ENCODE measurements around the gene PHACTR2. TPM values are rescaled to one million over a fixed set of nuclear protein-coding genes. Genes with fewer than 3 reads are reported as not detected.
A peak's percentile ranks its signal among the peaks of the same experiment; 100 is the strongest.

PHACTR2 gene
- total RNA-seq, 1 experiment from 2014 or later: 27.6 TPM

DNA sequence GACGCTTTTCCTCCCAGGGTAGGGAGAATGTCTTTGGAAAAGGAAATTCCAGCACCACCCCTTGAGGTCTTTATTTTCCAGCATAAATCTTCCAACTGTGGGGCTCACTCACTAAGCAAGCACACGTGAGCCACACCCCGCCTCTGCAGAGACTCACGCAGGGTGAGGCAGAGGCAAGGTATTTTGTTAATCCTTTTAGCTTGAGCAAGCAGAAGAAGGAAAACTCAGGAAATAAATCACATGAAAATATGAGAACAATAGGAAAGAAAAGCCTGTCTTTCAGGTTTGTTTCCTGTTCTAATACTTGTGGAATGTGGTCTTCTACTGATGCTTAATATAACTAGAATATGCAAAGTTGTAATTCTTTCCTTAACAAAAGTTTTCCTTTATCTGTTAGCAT lies 4.1 kb upstream of the PHACTR2 start:
- Histone ChIP-seq H3K4me3 (replicated peaks in 1 of 2; ENCODE audit: low read depth in 1 of 2, low read length in 2 of 2) (peak overlapping the region; percentile 13 to 54), H3K27ac (ENCODE audit: low read depth, low read length) (peak overlapping the region; percentile 75), H4K20me1 (ENCODE audit: insufficient read depth) (no peaks in the 10 kb centered on the region), H3K9ac (ENCODE audit: low read length) (peak overlapping the region; percentile 57), H3K4me1 (ENCODE audit: control insufficient read depth in 1 of 2, insufficient read depth in 2 of 2, low read length in 2 of 2) (peaks cover 45 to 57% of the 10 kb centered on the region in 2 experiments), H3K27me3 (ENCODE audit: insufficient read depth, low read length) (no peaks in the 10 kb centered on the region), H3K9me2 (ENCODE audit: insufficient read depth) (no peaks in the 10 kb centered on the region), H3K4me2 (ENCODE audit: low read length) (peak overlapping the region; percentile 92), H2AFZ (ENCODE audit: low read depth, low read length, poor library complexity, severe bottlenecking) (peak overlapping the region; percentile 86), H3K36me3 (ENCODE audit: control insufficient read depth in 1 of 2, insufficient read depth in 2 of 2, low read length in 2 of 2) (no peaks in the 10 kb centered on the region), H3K9me3 (ENCODE audit: control insufficient read depth in 1 of 2, insufficient read depth in 1 of 2, low read depth in 1 of 2, low read length in 2 of 2) (no peaks in the 10 kb centered on the region), H3K79me2 (ENCODE audit: insufficient read depth, low read length) (peaks cover 2% of the 10 kb centered on the region)
- DNase-seq (ENCODE audit: low read depth, low spot score) (peak; percentile 68), ATAC-seq (peak; percentile 61)
- BruUV-seq (replicated peaks): no TSS peak
- ChIA-PET CTCF (no interaction called here), POLR2A (no interaction called here), RAD21 (ENCODE audit: low non-redundant PET in 1 of 2, low total read pairs in 2 of 2, uncharacterized antibody in 2 of 2, unreplicated experiment in 2 of 2) (no interaction called here)
- intact Hi-C loops (cut with micrococcal nuclease): loop anchor here (5.0 kb wide), 1 partner anchor 339 kb away; no protein-coding TSS in a partner anchor
- TF ChIP-seq ZNF274 (IDR thresholded peaks at IDR 0.05; ENCODE audit: low read depth, low read length) (no peak), EGR1 (IDR thresholded peaks at IDR 0.05; ENCODE audit: low read depth) (0 out of 2 replicates have a peak, but pooled peaks have one; percentile 28), SIN3A (IDR thresholded peaks at IDR 0.05; ENCODE audit: low read depth) (peak; percentile 58; the same call in 1 of the 2 replicates), RAD21 (IDR thresholded peaks at IDR 0.05; ENCODE audit: low read depth) (no peak), YY1 (IDR thresholded peaks at IDR 0.05; ENCODE audit: extremely low read depth, insufficient replicate concordance, low read depth, low read length) (no peak), POLR2AphosphoS5 (IDR thresholded peaks at IDR 0.05; ENCODE audit: low read depth, low read length) (no peak), ELF1 (IDR thresholded peaks at IDR 0.05; ENCODE audit: borderline replicate concordance, low read depth) (no peak), SP1 (IDR thresholded peaks at IDR 0.05; ENCODE audit: low read depth) (peak; percentile 82), CBX3 (IDR thresholded peaks at IDR 0.05; ENCODE audit: low read depth) (peak; percentile 73; the same call in 1 of the 2 replicates), EZH2phosphoT487 (IDR thresholded peaks at IDR 0.05; ENCODE audit: borderline replicate concordance) (no peak), CEBPB (IDR thresholded peaks at IDR 0.05; ENCODE audit: low read depth) (peak; percentile 75), JUND (IDR thresholded peaks at IDR 0.05) (peak; percentile 64), ZFX (IDR thresholded peaks at IDR 0.05) (no peak), TCF7L2 (IDR thresholded peaks at IDR 0.05; ENCODE audit: borderline replicate concordance, extremely low read depth, insufficient read depth, insufficient read length) (no peak), EZH2 (IDR thresholded peaks at IDR 0.05) (no peak), FOSL1 (IDR thresholded peaks at IDR 0.05; ENCODE audit: low read depth) (peak; percentile 67), POLR2A (IDR thresholded peaks at IDR 0.05; ENCODE audit: borderline replicate concordance, extremely low read depth, insufficient read depth, insufficient read length) (no peak)
- TF ChIP-seq, protein P1, sequence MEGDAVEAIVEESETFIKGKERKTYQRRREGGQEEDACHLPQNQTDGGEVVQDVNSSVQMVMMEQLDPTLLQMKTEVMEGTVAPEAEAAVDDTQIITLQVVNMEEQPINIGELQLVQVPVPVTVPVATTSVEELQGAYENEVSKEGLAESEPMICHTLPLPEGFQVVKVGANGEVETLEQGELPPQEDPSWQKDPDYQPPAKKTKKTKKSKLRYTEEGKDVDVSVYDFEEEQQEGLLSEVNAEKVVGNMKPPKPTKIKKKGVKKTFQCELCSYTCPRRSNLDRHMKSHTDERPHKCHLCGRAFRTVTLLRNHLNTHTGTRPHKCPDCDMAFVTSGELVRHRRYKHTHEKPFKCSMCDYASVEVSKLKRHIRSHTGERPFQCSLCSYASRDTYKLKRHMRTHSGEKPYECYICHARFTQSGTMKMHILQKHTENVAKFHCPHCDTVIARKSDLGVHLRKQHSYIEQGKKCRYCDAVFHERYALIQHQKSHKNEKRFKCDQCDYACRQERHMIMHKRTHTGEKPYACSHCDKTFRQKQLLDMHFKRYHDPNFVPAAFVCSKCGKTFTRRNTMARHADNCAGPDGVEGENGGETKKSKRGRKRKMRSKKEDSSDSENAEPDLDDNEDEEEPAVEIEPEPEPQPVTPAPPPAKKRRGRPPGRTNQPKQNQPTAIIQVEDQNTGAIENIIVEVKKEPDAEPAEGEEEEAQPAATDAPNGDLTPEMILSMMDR (IDR thresholded peaks at IDR 0.05 in 2 of 3, conservative IDR thresholded peaks at IDR 0.05 in 1 of 3; ENCODE audit: borderline replicate concordance in 1 of 3, insufficient read depth in 1 of 3, low read depth in 2 of 3, low read length in 2 of 3): no peak
- TF ChIP-seq, protein P2, sequence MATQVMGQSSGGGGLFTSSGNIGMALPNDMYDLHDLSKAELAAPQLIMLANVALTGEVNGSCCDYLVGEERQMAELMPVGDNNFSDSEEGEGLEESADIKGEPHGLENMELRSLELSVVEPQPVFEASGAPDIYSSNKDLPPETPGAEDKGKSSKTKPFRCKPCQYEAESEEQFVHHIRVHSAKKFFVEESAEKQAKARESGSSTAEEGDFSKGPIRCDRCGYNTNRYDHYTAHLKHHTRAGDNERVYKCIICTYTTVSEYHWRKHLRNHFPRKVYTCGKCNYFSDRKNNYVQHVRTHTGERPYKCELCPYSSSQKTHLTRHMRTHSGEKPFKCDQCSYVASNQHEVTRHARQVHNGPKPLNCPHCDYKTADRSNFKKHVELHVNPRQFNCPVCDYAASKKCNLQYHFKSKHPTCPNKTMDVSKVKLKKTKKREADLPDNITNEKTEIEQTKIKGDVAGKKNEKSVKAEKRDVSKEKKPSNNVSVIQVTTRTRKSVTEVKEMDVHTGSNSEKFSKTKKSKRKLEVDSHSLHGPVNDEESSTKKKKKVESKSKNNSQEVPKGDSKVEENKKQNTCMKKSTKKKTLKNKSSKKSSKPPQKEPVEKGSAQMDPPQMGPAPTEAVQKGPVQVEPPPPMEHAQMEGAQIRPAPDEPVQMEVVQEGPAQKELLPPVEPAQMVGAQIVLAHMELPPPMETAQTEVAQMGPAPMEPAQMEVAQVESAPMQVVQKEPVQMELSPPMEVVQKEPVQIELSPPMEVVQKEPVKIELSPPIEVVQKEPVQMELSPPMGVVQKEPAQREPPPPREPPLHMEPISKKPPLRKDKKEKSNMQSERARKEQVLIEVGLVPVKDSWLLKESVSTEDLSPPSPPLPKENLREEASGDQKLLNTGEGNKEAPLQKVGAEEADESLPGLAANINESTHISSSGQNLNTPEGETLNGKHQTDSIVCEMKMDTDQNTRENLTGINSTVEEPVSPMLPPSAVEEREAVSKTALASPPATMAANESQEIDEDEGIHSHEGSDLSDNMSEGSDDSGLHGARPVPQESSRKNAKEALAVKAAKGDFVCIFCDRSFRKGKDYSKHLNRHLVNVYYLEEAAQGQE (IDR thresholded peaks at IDR 0.05; ENCODE audit: low read depth): no peak
- TF ChIP-seq, protein P3, sequence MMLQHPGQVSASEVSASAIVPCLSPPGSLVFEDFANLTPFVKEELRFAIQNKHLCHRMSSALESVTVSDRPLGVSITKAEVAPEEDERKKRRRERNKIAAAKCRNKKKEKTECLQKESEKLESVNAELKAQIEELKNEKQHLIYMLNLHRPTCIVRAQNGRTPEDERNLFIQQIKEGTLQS (IDR thresholded peaks at IDR 0.05): no peak
- TF ChIP-seq, protein P4, sequence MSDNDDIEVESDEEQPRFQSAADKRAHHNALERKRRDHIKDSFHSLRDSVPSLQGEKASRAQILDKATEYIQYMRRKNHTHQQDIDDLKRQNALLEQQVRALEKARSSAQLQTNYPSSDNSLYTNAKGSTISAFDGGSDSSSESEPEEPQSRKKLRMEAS (IDR thresholded peaks at IDR 0.05): peak; percentile 66
- TF ChIP-seq, protein P5, sequence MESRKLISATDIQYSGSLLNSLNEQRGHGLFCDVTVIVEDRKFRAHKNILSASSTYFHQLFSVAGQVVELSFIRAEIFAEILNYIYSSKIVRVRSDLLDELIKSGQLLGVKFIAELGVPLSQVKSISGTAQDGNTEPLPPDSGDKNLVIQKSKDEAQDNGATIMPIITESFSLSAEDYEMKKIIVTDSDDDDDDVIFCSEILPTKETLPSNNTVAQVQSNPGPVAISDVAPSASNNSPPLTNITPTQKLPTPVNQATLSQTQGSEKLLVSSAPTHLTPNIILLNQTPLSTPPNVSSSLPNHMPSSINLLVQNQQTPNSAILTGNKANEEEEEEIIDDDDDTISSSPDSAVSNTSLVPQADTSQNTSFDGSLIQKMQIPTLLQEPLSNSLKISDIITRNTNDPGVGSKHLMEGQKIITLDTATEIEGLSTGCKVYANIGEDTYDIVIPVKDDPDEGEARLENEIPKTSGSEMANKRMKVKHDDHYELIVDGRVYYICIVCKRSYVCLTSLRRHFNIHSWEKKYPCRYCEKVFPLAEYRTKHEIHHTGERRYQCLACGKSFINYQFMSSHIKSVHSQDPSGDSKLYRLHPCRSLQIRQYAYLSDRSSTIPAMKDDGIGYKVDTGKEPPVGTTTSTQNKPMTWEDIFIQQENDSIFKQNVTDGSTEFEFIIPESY (IDR thresholded peaks at IDR 0.05; ENCODE audit: extremely low read depth, insufficient replicate concordance, low read length): no peak
